NCI-H1048 (cell line): ENCODE measurements around the gene SPOCK1.

ENCODE experiments used
- DNase-seq: peaks from one replicate; lab custom pipeline; 2025; lab: John Stamatoyannopoulos, UW

SPOCK1 gene

GRCh38 chr5:137194300-137194699 lies 304.8 kb downstream of the SPOCK1 start:
- DNase-seq: no peak

GRCh38 chr5:137192293-137192743 lies 306.8 kb downstream of the SPOCK1 start:
- no peak for DNase-seq

GRCh38 chr5:137191179-137191578 lies 307.9 kb downstream of the SPOCK1 start:
- DNase-seq: no peak

DNA sequence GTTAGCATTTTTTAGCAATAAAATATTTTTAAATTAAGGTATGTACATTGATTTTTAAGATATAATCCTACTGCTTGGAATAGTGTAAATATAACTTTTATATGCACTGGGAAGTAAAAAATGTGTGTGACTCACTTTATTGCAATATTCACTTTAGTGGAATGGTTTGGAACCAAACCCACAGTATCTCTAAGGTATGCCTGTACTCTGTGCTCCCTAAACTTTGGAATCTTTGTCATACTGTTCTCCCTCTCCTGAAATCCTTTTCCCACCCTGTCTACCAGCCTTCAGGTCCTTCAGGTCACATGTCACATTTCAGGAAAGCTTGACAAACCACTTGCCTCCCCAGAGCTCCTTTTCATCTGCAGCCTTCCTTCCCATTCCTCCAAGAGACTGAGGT lies 308.7 kb downstream of the SPOCK1 start:
- no peak for DNase-seq

GRCh38 chr5:137190031-137190430 lies 309.1 kb downstream of the SPOCK1 start:
- no peak for DNase-seq

GRCh38 chr5:137188566-137188965 lies 310.6 kb downstream of the SPOCK1 start:
- DNase-seq: no peak

GRCh38 chr5:137186759-137187461 lies 312.2 kb downstream of the SPOCK1 start:
- DNase-seq: no peak

- DNase-seq: no peak
Observed at GRCh38 chr5:137185193-137185592, 313.9 kb downstream of the SPOCK1 start.

GRCh38 chr5:137184734-137185133 lies 314.4 kb downstream of the SPOCK1 start:
- DNase-seq: no peak

DNA sequence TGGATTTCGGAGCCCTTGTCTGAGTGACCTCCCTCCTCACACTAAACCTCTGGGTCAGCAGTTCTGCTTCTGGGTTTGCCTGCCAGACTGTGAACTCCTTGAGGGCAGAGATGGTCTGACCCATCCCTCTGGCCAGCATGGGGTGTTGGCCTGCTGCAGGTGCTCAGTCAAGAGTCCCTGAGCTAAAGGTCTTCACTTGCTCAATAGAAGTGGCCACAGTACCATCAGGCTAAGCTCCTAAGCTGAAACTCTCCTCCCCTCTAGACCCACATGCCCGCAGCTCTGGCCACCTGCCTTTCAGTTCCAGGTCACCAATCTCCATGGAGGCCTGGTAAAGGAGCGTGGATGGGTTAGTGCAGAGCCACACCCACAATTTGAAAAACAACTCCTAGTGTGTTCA lies 316.6 kb downstream of the SPOCK1 start:
- DNase-seq: no peak

- no peak for DNase-seq
Observed at GRCh38 chr5:137181667-137182066, 317.5 kb downstream of the SPOCK1 start.

- DNase-seq: no peak
Observed at GRCh38 chr5:137179203-137179602, 319.9 kb downstream of the SPOCK1 start.

- no peak for DNase-seq
Observed at GRCh38 chr5:137176609-137177008, 322.5 kb downstream of the SPOCK1 start.

DNA sequence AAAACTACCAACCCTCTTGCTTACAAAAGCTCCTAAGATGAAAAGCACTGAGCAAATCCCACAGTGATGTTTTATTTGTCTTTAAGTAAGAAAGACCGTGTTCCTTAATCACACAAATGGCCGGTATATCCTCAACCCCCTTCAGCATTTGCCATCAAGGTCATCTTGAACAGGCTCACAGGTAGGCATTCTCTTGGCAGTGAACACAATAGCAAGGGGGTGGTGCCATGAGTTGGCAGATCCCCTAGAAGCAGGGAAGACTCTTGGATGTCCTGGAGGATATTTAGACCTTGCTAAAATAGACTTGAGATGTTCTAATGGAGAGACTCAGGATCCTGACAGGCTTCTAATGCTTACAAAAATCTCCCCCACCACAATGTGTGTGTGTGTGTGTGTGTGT lies 323.0 kb downstream of the SPOCK1 start:
- DNase-seq: no peak

GRCh38 chr5:137174196-137174595 lies 324.9 kb downstream of the SPOCK1 start:
- no peak for DNase-seq

- no peak for DNase-seq
Observed at GRCh38 chr5:137172258-137172657, 326.9 kb downstream of the SPOCK1 start.

DNA sequence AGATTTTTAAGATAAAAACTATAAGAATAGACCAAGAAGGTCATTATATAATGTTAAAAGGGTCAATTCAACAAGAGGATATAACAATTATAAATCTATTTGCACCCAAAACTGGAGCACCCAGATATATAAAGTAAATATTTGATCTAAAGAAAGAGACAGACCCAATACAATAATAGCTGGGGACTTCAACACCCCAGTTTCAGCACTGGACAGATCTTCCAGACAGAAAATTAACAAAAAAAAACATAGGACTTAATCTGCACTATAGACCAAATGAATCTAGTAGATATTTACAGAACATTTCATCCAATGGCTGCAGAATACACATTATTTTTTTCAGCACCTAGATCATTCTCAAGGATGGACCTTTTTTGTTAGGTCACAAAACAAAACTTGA lies 331.9 kb downstream of the SPOCK1 start:
- no peak for DNase-seq

DNA sequence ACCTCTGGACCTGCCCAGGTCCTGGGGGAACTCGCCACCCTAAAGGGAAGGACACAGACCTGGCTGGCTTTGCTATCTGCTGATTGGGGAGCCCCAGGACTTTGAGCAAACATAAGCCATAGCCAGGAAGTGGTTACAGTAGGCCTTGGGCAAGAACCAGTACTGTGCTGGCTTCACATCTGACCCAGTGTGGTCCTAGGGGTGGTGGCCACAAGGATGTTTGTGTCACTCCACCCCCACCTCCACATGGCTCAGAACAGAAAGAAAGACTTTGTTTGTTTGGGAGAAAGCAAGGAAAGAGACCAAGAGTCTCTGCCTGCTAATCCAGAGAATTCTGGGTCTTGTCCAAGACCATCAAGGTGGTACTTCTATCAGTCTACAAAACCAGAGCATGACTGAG lies 334.2 kb downstream of the SPOCK1 start:
- no peak for DNase-seq

DNA sequence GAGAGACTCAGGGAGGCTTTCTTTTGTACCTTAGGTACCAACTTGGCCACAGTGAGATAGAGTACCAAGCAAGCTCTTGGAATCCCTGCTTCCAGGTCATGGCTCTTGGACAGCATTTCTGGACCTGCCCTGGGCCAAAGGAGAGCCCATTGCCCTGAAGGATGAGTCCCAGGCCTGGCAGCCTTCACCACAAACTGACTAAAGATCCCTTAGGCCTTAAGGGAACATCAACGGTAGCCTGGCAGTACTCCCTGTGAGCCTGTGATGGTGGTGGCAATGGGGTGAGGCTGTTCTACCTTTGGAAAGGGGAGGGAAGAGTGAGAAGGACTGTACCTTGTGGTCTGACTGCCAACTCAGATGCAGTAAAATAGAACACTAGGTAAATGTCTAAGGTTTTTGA lies 334.6 kb downstream of the SPOCK1 start:
- DNase-seq: no peak

DNA sequence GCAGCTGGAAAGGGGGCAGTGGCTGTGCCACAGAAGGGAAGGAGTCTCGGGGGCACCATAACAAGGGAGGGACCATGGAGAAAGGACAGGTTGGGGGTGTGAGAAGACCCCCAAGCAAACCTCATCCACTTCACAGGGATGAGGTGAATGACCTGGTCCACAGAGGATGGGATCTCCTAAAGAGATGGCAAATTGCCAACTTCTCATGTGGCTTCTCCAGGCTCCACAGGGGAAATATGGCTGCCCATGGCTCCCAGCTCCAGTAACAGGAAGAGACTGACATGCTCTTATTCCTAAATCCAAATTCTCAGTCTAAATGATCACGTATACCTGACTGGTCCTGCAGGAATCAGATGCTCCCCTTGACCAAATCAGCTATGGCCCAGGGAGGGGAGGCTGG lies 340.4 kb downstream of the SPOCK1 start:
- DNase-seq: no peak

DNA sequence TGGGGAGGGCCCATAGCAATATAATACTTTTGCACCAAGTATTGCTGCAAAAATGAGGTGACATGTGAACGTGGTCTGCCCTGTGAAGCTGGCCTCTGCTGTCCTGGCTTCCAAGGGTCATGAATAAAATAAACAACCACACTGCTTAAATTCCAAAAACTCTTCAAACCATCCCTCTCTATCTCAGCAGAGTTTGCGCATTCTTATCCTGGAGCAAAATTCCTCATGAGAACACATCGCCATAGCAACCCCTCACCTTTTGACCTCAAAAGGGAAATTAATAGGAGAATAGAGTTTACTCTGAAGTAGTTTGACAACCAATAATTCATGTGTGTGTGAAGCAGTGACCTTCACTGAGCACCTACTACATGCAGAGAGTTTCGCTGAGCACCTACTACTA lies 342.9 kb downstream of the SPOCK1 start:
- no peak for DNase-seq

- DNase-seq: no peak
Observed at GRCh38 chr5:137155261-137156000, 343.7 kb downstream of the SPOCK1 start.

- DNase-seq: no peak
Observed at GRCh38 chr5:137152616-137153015, 346.5 kb downstream of the SPOCK1 start.

DNA sequence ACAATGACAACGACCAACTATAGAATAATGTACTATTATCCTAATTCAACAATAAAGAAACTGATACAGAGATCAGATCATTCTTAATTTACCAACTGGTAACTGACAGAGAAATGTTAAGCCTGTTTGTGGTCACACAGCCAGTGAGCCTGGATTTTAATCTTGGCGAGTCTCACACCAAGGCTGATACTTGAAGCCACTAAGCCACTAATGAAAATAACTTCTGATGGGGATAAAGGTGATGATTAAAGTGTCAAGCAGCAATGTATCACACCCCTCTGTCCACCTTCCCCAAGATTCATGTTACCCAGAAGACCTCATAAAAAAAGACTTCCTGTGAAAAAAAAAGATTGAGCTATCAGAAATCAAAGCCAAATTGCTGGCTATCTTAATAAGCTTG lies 350.5 kb downstream of the SPOCK1 start:
- no peak for DNase-seq
